HCT116 (cell line): ENCODE measurements around the gene MUC3A. TPM values are rescaled to one million over a fixed set of nuclear protein-coding genes. Genes with fewer than 3 reads are reported as not detected.
"Not testable (repeated sequence)": the region's sequence is repeated elsewhere in the genome, so short reads cannot be mapped to it uniquely, and the experiment has no call there.

ENCODE experiments used
- ATAC-seq: fragments of 200-7000 bp; cut with Tn5 transposase; 2 replicates; pipeline ENCODE4 v1.9.1; 2020; ENCODE audit warnings: mild to moderate bottlenecking, moderate library complexity
- BruUV-seq: library from RNA; stranded (reverse); fragments of 400-500 nt; replicated peaks from 2 replicates; lab custom pipeline; 2021; lab: Mats Ljungman, UMichigan
- CTCF ChIA-PET: fragments of 300-600 bp; sonication (Branson Sonifier 250); formaldehyde crosslinking; loops from one replicate; lab custom pipeline; 2021; ENCODE audit warnings: antibody characterized with exemption; lab: Charles Lee
- POLR2A ChIA-PET: fragments of 300-600, 350-600 bp; sonication (Branson Sonifier 250); formaldehyde crosslinking; loops from one replicate; lab custom pipeline; 2021; ENCODE audit warnings: antibody characterized with exemption; lab: Charles Lee
- RAD21 ChIA-PET, 2 experiments: fragments of 300-600 bp; sonication (Branson Sonifier 250); formaldehyde crosslinking; loops; one replicate each; lab custom pipeline; 2023; ENCODE audit warnings: low total read pairs in 2 of 2; ENCODE audit not compliant: uncharacterized antibody in 2 of 2, unreplicated experiment in 2 of 2, low non-redundant PET in 1 of 2; lab: Charles Lee
- DNase-seq: peaks from one replicate; pipeline ENCODE4 v3.0.0-alpha.2; 2010; ENCODE audit warnings: low read depth, low spot score
- H2AFZ ChIP-seq: fragments of 200-600 bp; shearing (Covaris generic), sonication (generic); 2 replicates; pipeline ENCODE4 v1.6.1; 2017; ENCODE audit warnings: low read depth, mixed run types, mixed read lengths, antibody characterized with exemption, low read length; ENCODE audit not compliant: poor library complexity, severe bottlenecking
- H3K27ac ChIP-seq: 2 replicates; pipeline ENCODE4 v1.5.1; 2012; ENCODE audit warnings: low read depth, low read length
- H3K27me3 ChIP-seq: fragments of 200-600 bp; sonication (generic); 2 replicates; pipeline ENCODE4 v1.6.1; 2016; ENCODE audit warnings: mixed run types, low read length, mixed read lengths; ENCODE audit not compliant: insufficient read depth
- H3K36me3 ChIP-seq, 2 experiments: fragments of 200-500 bp in 1 of 2; fragments of 200-600 bp in 1 of 2; sonication (Bioruptor generic) in 1 of 2; sonication (generic) in 1 of 2; 2 replicates each; pipeline versions ENCODE4 v1.5.1 to v1.6.1; 2014 to 2016; ENCODE audit warnings: low read length in 2 of 2, inconsistent platforms in 1 of 2, mixed read lengths in 1 of 2, mixed run types in 1 of 2; ENCODE audit not compliant: insufficient read depth in 2 of 2, control insufficient read depth in 1 of 2
- H3K4me1 ChIP-seq, 2 experiments: fragments of 200-600 bp in 1 of 2; sonication (generic) in 1 of 2; 2 replicates each; pipeline versions ENCODE4 v1.5.1 to v1.6.1; 2012 to 2017; ENCODE audit warnings: low read length in 2 of 2, inconsistent platforms in 1 of 2, mild to moderate bottlenecking in 1 of 2, mixed read lengths in 1 of 2, mixed run types in 1 of 2, moderate library complexity in 1 of 2; ENCODE audit not compliant: insufficient read depth in 2 of 2, control insufficient read depth in 1 of 2
- H3K4me2 ChIP-seq: fragments of 200-600 bp; sonication (generic); 2 replicates; pipeline ENCODE4 v1.6.1; 2017; ENCODE audit warnings: mixed run types, low read length, mixed read lengths
- H3K4me3 ChIP-seq, 2 experiments: fragments of 200-600 bp in 1 of 2; sonication (generic) in 1 of 2; replicated peaks in 1 of 2; 2 replicates each; pipeline ENCODE4 v1.5.1; 2011 to 2016; ENCODE audit warnings: low read length in 2 of 2, control low read depth in 1 of 2, low read depth in 1 of 2, mild to moderate bottlenecking in 1 of 2, mixed read lengths in 1 of 2, mixed run types in 1 of 2
- H3K79me2 ChIP-seq: fragments of 200-600 bp; sonication (generic); 2 replicates; pipeline ENCODE4 v1.6.1; 2017; ENCODE audit warnings: mild to moderate bottlenecking, mixed run types, low read length, moderate library complexity, mixed read lengths; ENCODE audit not compliant: insufficient read depth
- H3K9ac ChIP-seq: fragments of 200-600 bp; sonication (generic); 2 replicates; pipeline ENCODE4 v1.6.1; 2016; ENCODE audit warnings: low read length, mixed read lengths
- H3K9me2 ChIP-seq: fragments of 200-600 bp; sonication (generic), shearing (Covaris generic); 2 replicates; pipeline ENCODE4 v1.6.1; 2017; ENCODE audit warnings: mixed run types, mild to moderate bottlenecking, moderate library complexity; ENCODE audit not compliant: insufficient read depth
- H3K9me3 ChIP-seq, 2 experiments: fragments of 200-500 bp in 1 of 2; fragments of 200-600 bp in 1 of 2; sonication (Bioruptor generic) in 1 of 2; sonication (generic) in 1 of 2; 2 replicates each; pipeline ENCODE4 v1.6.1; 2014 to 2017; ENCODE audit warnings: low read length in 2 of 2, mixed read lengths in 2 of 2, inconsistent platforms in 1 of 2, low read depth in 1 of 2, mild to moderate bottlenecking in 1 of 2, mixed run types in 1 of 2, moderate library complexity in 1 of 2; ENCODE audit not compliant: control insufficient read depth in 1 of 2, insufficient read depth in 1 of 2
- H4K20me1 ChIP-seq: fragments of 200-600 bp; sonication (generic), shearing (Covaris generic); 2 replicates; pipeline ENCODE4 v1.6.1; 2017; ENCODE audit warnings: mixed run types, mild to moderate bottlenecking, moderate library complexity; ENCODE audit not compliant: insufficient read depth
- CBX3 ChIP-seq: IDR thresholded peaks from 2 replicates; pipeline ENCODE4 v1.6.1; 2012; ENCODE audit warnings: low read depth
- EZH2phosphoT487 ChIP-seq: fragments of 200-600 bp; IDR thresholded peaks from 2 replicates; pipeline ENCODE4 v1.6.1; 2018; ENCODE audit warnings: antibody characterized with exemption, borderline replicate concordance
- FOSL1 ChIP-seq: IDR thresholded peaks from 2 replicates; pipeline ENCODE4 v1.6.1; 2012; ENCODE audit warnings: low read depth
- JUND ChIP-seq: IDR thresholded peaks from 2 replicates; pipeline ENCODE4 v1.6.1; 2012
- TCF7L2 ChIP-seq: IDR thresholded peaks from 2 replicates; pipeline ENCODE4 v1.7.0; 2011; ENCODE audit warnings: borderline replicate concordance, inconsistent platforms; ENCODE audit not compliant: insufficient read depth, insufficient read length; ENCODE audit errors: extremely low read depth
- ZFX ChIP-seq: fragments of 450-650 bp; IDR thresholded peaks from 2 replicates; pipeline ENCODE4 v1.6.1; 2017
- intact Hi-C: fragments of 100-400 bp; cut with micrococcal nuclease; formaldehyde crosslinking; loops from 2 replicates; pipeline ENCODE4 v1.10.0; 2022
- total RNA-seq: library from RNA; stranded (reverse); gene quantifications from one replicate; pipeline ENCODE4 v1.2.1, GENCODE V29; 2021; ENCODE audit not compliant: unreplicated experiment
- TF ChIP-seq, protein P1 (sequence below), 3 experiments: fragments of 200-600 bp in 1 of 3; sonication (generic) in 1 of 3; IDR thresholded peaks in 2 of 3; conservative IDR thresholded peaks in 1 of 3; 2 replicates each; pipeline ENCODE4 v1.5.1; 2012 to 2017; ENCODE audit warnings: low read depth in 2 of 3, low read length in 2 of 3, antibody characterized with exemption in 1 of 3, borderline replicate concordance in 1 of 3, control low read depth in 1 of 3, mild to moderate bottlenecking in 1 of 3, mixed read lengths in 1 of 3, mixed run types in 1 of 3, moderate library complexity in 1 of 3; ENCODE audit not compliant: insufficient read depth in 1 of 3
- TF ChIP-seq, protein P2 (sequence below): IDR thresholded peaks from 2 replicates; pipeline ENCODE4 v1.6.1; 2011; ENCODE audit warnings: mild to moderate bottlenecking, low read length, moderate library complexity; ENCODE audit not compliant: insufficient replicate concordance; ENCODE audit errors: extremely low read depth
- TF ChIP-seq, protein P3 (sequence below): IDR thresholded peaks from 2 replicates; pipeline ENCODE4 v1.6.1; 2012

The MUC3A gene
- total RNA-seq, 1 experiment from 2014 or later, result 30.8 TPM

DNA sequence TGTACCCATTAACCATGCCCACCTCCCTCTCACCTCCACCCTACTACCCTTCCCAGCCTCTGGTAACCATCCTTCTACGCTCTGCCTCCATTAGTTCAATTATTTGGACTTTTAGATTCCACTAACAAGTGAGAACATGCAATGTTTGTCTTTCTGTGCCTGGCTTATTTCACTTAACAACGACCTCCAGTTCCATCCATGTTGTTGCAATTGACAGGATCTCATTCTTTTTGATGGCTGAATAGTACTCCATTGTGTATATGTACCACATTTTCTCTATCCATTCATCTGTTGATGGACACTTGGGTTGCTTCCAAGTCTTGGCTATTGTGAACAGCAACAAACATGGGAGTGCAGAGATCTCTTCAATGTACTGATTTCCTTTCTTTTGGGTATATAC is 58.0 kb downstream of the MUC3A start:
- H3K4me2 ChIP-seq, H3K36me3 ChIP-seq, DNase-seq, BruUV-seq, H4K20me1 ChIP-seq, H3K9me2 ChIP-seq, POLR2A ChIA-PET, H3K79me2 ChIP-seq, H2AFZ ChIP-seq, ATAC-seq, H3K27ac ChIP-seq, intact Hi-C loops, CTCF ChIA-PET, RAD21 ChIA-PET, H3K4me3 ChIP-seq, H3K9me3 ChIP-seq, H3K9ac ChIP-seq, H3K4me1 ChIP-seq: not testable (repeated sequence)
- peaks cover 10% of the 10 kb centered on the region; the same call in 1 of the 2 replicates for H3K27me3 ChIP-seq

DNA sequence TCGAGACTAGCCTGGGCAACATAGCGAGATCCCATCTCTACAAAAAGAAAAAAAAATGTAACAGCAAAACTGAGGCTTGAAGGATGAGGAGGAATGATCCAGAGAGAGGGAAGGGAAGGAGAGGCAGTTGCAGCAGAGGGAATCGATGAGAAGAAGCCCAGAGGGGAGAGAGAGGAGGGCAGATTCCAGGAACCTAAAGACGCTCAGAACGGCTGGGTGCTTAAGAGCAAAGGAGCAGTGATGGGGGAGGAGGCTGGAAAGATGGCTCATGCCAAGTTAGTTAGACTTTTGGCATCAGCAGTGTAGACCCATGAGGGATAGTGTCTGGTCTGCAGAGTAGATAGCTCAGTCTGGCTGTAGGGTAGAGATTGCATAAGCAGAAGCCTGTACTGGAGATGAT is 60.3 kb downstream of the MUC3A start:
- Histone ChIP-seq H4K20me1 (no peaks in the 10 kb centered on the region), H3K27me3 (peaks cover 10% of the 10 kb centered on the region; the same call in 1 of the 2 replicates), H3K9me3 (no peaks in the 10 kb centered on the region), H3K4me1 (no peaks in the 10 kb centered on the region), H2AFZ (no peak overlapping the region), H3K27ac (no peak overlapping the region), H3K4me3 (no peak overlapping the region), H3K9ac (no peak overlapping the region), H3K4me2 (no peak overlapping the region), H3K36me3 (no peaks in the 10 kb centered on the region), H3K9me2 (no peaks in the 10 kb centered on the region), H3K79me2 (no peaks in the 10 kb centered on the region)
- DNase-seq, result no peak
- no peak for ATAC-seq
- TF ChIP-seq, protein P1, sequence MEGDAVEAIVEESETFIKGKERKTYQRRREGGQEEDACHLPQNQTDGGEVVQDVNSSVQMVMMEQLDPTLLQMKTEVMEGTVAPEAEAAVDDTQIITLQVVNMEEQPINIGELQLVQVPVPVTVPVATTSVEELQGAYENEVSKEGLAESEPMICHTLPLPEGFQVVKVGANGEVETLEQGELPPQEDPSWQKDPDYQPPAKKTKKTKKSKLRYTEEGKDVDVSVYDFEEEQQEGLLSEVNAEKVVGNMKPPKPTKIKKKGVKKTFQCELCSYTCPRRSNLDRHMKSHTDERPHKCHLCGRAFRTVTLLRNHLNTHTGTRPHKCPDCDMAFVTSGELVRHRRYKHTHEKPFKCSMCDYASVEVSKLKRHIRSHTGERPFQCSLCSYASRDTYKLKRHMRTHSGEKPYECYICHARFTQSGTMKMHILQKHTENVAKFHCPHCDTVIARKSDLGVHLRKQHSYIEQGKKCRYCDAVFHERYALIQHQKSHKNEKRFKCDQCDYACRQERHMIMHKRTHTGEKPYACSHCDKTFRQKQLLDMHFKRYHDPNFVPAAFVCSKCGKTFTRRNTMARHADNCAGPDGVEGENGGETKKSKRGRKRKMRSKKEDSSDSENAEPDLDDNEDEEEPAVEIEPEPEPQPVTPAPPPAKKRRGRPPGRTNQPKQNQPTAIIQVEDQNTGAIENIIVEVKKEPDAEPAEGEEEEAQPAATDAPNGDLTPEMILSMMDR (IDR thresholded peaks at IDR 0.05 in 2 of 3, conservative IDR thresholded peaks at IDR 0.05 in 1 of 3; ENCODE audit: borderline replicate concordance in 1 of 3, insufficient read depth in 1 of 3, low read depth in 2 of 3, low read length in 2 of 3), result no peak
- TF ChIP-seq FOSL1, result no peak
- no peak for TF ChIP-seq CBX3
- TF ChIP-seq JUND, result no peak
- TF ChIP-seq, protein P2, sequence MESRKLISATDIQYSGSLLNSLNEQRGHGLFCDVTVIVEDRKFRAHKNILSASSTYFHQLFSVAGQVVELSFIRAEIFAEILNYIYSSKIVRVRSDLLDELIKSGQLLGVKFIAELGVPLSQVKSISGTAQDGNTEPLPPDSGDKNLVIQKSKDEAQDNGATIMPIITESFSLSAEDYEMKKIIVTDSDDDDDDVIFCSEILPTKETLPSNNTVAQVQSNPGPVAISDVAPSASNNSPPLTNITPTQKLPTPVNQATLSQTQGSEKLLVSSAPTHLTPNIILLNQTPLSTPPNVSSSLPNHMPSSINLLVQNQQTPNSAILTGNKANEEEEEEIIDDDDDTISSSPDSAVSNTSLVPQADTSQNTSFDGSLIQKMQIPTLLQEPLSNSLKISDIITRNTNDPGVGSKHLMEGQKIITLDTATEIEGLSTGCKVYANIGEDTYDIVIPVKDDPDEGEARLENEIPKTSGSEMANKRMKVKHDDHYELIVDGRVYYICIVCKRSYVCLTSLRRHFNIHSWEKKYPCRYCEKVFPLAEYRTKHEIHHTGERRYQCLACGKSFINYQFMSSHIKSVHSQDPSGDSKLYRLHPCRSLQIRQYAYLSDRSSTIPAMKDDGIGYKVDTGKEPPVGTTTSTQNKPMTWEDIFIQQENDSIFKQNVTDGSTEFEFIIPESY, result no peak
- no peak for TF ChIP-seq ZFX
- no peak for TF ChIP-seq EZH2phosphoT487
- TF ChIP-seq, protein P3, sequence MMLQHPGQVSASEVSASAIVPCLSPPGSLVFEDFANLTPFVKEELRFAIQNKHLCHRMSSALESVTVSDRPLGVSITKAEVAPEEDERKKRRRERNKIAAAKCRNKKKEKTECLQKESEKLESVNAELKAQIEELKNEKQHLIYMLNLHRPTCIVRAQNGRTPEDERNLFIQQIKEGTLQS, result no peak
- no peak for TF ChIP-seq TCF7L2
- RAD21 ChIA-PET, result no interaction called here
- BruUV-seq, result no TSS peak
- intact Hi-C loops, result no loop called here
- POLR2A ChIA-PET, result no interaction called here
- CTCF ChIA-PET, result no interaction called here
